ENCODE measurements around the gene E2F2.
A peak's percentile ranks its signal among the peaks of the same experiment; 100 is the strongest.

DNA sequence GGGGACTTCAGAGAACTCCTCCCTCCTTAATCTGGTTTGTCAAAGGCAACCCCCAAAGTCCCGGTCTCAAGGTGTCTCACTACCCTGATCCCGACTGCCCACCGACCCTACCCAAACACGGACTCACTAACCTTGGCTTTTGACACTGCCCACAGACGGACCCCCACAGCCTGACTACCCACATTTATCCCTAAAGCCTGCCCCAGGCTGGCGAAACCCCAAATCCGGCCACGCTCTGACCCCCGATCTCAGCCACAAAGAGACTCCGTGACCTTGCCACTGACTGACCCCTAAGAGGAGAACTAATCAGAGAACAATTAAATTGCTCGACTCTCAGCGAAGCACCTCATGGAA lies 23.1 kb upstream of the E2F2 start:
- TF ChIP-seq, protein P1, sequence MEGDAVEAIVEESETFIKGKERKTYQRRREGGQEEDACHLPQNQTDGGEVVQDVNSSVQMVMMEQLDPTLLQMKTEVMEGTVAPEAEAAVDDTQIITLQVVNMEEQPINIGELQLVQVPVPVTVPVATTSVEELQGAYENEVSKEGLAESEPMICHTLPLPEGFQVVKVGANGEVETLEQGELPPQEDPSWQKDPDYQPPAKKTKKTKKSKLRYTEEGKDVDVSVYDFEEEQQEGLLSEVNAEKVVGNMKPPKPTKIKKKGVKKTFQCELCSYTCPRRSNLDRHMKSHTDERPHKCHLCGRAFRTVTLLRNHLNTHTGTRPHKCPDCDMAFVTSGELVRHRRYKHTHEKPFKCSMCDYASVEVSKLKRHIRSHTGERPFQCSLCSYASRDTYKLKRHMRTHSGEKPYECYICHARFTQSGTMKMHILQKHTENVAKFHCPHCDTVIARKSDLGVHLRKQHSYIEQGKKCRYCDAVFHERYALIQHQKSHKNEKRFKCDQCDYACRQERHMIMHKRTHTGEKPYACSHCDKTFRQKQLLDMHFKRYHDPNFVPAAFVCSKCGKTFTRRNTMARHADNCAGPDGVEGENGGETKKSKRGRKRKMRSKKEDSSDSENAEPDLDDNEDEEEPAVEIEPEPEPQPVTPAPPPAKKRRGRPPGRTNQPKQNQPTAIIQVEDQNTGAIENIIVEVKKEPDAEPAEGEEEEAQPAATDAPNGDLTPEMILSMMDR (IDR thresholded peaks at IDR 0.05), result no peak
- TF ChIP-seq POLR2AphosphoS5 (IDR thresholded peaks at IDR 0.05; ENCODE audit: insufficient read depth in 1 of 2, low read depth in 1 of 2), result peak in 1 of 2 donors; percentile 38

Data from vagina (tissue), 2 donors.